Gastrocnemius medialis (tissue), 4 donors: ENCODE data around the gene DDX41.

Source experiments
- CTCF ChIP-seq, 5 experiments: fragments of 450-650 bp in 3 of 5; fragments of 200-600 bp in 2 of 5; sonication (generic) in 2 of 5; IDR thresholded peaks in 4 of 5; conservative IDR thresholded peaks in 1 of 5; 1 replicate in 4 of 5; 2 replicates in 1 of 5; pipeline ENCODE4 v1.5.1; 2016 to 2019; ENCODE audit warnings: antibody characterized with exemption in 5 of 5, mild to moderate bottlenecking in 3 of 5, moderate library complexity in 3 of 5
- POLR2A ChIP-seq, 2 donors: fragments of 450-650 bp; IDR thresholded peaks; one replicate each; pipeline ENCODE4 v1.6.1; 2017; ENCODE audit warnings: antibody characterized with exemption in 2 of 2, mild to moderate bottlenecking in 2 of 2, moderate library complexity in 2 of 2

DNA sequence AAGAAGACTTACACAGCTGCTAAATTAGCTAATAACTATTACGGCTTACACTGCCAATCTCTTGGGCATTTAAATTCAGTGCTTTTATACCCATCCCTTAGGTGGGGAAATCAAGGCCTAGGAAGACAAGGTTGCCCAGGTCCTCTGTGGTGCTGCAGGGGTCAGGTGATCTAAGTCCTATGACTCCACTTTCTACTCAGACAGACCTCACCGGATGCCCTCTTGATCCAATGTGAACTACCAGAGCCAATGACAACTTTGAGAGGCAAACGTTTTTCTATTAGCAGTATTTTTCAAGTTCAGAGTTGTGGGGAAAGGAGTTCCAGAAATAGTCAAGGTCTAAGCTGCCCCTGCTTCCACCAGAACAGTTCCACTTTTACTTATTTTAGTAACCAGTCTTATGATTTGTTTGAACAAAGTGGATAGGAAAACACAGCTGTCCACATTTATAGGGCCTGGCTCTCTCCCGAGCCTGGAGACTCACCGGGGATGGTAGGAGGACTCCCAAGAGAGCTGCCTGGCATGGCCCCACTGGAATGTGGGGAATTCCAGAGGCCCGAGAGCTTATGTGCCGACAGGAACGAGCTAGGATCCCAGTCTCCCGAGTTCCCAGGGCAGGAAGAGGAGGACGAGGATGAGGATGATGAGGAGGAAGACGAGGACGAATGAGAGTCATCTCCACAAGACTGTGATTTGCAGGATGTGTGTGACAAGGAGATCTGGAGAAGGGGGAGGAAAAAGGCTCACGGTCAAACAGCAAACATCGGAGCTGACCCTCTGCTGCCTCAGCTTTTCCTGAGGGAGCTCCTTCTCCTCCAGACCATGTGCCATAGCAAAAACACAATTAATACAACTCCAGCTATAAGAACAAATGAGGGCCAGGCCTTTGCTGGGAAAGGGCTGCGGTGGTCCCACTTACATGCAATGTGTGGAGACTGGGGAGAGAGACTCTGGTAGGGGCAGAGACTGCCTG is 20.9 kb upstream of the DDX41 start:
- TF ChIP-seq POLR2A (IDR thresholded peaks at IDR 0.05) (no peak), CTCF (IDR thresholded peaks at IDR 0.05 in 4 of 5, conservative IDR thresholded peaks at IDR 0.05 in 1 of 5) (no peak)
